ENCODE data around the gene SPNS2. TPM values are rescaled to one million over a fixed set of nuclear protein-coding genes. Genes with fewer than 3 reads are reported as not detected.
"Not testable (repeated sequence)": the region's sequence is repeated elsewhere in the genome, so short reads cannot be mapped to it uniquely, and the experiment has no call there.

The SPNS2 gene
- total RNA-seq, 1 donor from 2014 or later: 79.3 TPM

GRCh38 chr17:4576729-4577322, 78.1 kb downstream of the SPNS2 start:
- no peak for DNase-seq (ENCODE audit: extremely low spot score in 2 of 2)
- Histone ChIP-seq H3K27ac (no peak overlapping the region), H3K36me3 (no peaks in the 10 kb centered on the region), H3K9me3 (no peaks in the 10 kb centered on the region), H3K4me1 (no peaks in the 10 kb centered on the region), H3K4me3 (no peak overlapping the region), H3K27me3 (no peaks in the 10 kb centered on the region)
- intact Hi-C loops (cut with DNase I): no loop called here
- TF ChIP-seq POLR2A (IDR thresholded peaks at IDR 0.05) (no peak), CTCF (IDR thresholded peaks at IDR 0.05) (no peak), POLR2AphosphoS5 (IDR thresholded peaks at IDR 0.05; ENCODE audit: insufficient read depth in 1 of 2, low read depth in 1 of 2) (no peak)

- DNase-seq (ENCODE audit: extremely low spot score in 2 of 2): no peak
- Histone ChIP-seq H3K36me3 (no peaks in the 10 kb centered on the region), H3K9me3 (no peaks in the 10 kb centered on the region), H3K27ac (no peak overlapping the region), H3K27me3 (no peaks in the 10 kb centered on the region), H3K4me3 (no peak overlapping the region), H3K4me1 (no peaks in the 10 kb centered on the region)
- intact Hi-C loops (cut with DNase I): no loop called here
- TF ChIP-seq POLR2AphosphoS5 (IDR thresholded peaks at IDR 0.05; ENCODE audit: insufficient read depth in 1 of 2, low read depth in 1 of 2): no peak
- no peak for TF ChIP-seq POLR2A (IDR thresholded peaks at IDR 0.05)
- TF ChIP-seq CTCF (IDR thresholded peaks at IDR 0.05): no peak
These were observed 78.8 kb downstream of the SPNS2 start for GRCh38 chr17:4577386-4577993.

- H3K4me3 ChIP-seq; intact Hi-C loops (cut with DNase I); H3K4me1 ChIP-seq; H3K9me3 ChIP-seq; H3K36me3 ChIP-seq; H3K27ac ChIP-seq; DNase-seq (ENCODE audit: extremely low spot score in 2 of 2); H3K27me3 ChIP-seq: not testable (repeated sequence)
These were observed 79.7 kb downstream of the SPNS2 start for GRCh38 chr17:4578349-4578748.

- Histone ChIP-seq H3K4me3 (no peak overlapping the region), H3K36me3 (no peaks in the 10 kb centered on the region), H3K4me1 (peaks cover 11% of the 10 kb centered on the region), H3K27me3 (no peaks in the 10 kb centered on the region), H3K27ac (no peak overlapping the region), H3K9me3 (no peaks in the 10 kb centered on the region)
- intact Hi-C loops (cut with DNase I): no loop called here
- DNase-seq (ENCODE audit: extremely low spot score in 2 of 2): no peak
- no peak for TF ChIP-seq CTCF (IDR thresholded peaks at IDR 0.05)
- TF ChIP-seq POLR2A (IDR thresholded peaks at IDR 0.05): no peak
- TF ChIP-seq POLR2AphosphoS5 (IDR thresholded peaks at IDR 0.05; ENCODE audit: insufficient read depth in 1 of 2, low read depth in 1 of 2): no peak
These were observed 81.0 kb downstream of the SPNS2 start for GRCh38 chr17:4579678-4580077.

- Histone ChIP-seq H3K4me1 (peaks cover 15% of the 10 kb centered on the region), H3K27me3 (no peaks in the 10 kb centered on the region), H3K27ac (no peak overlapping the region), H3K9me3 (no peaks in the 10 kb centered on the region), H3K4me3 (no peak overlapping the region), H3K36me3 (no peaks in the 10 kb centered on the region)
- DNase-seq (ENCODE audit: extremely low spot score in 2 of 2): no peak
- intact Hi-C loops (cut with DNase I): no loop called here
- no peak for TF ChIP-seq CTCF (IDR thresholded peaks at IDR 0.05)
- TF ChIP-seq POLR2AphosphoS5 (IDR thresholded peaks at IDR 0.05; ENCODE audit: insufficient read depth in 1 of 2, low read depth in 1 of 2): no peak
- TF ChIP-seq POLR2A (IDR thresholded peaks at IDR 0.05): no peak
These were observed 81.6 kb downstream of the SPNS2 start for GRCh38 chr17:4580291-4580690.

All from vagina (tissue), 2 donors.